T-helper 2 cell treated with Interferon-gamma antibody and Interleukin-4, amounts not matched to agents 100 ng/mL and 5 ng/mL, for 36 hours (primary cell): ENCODE measurements around the gene WDR90. TPM values are rescaled to one million over a fixed set of nuclear protein-coding genes. Genes with fewer than 3 reads are reported as not detected.

Source experiments
- intact Hi-C: fragments of 100-400 bp; cut with micrococcal nuclease; formaldehyde crosslinking; loops from one replicate; pipeline ENCODE4 v1.15.1; 2023
- total RNA-seq: library from RNA; stranded (reverse); gene quantifications from 2 replicates; pipeline ENCODE4 v1.2.3, GENCODE V29; 2022

Gene WDR90
- total RNA-seq, 1 donor from 2014 or later, result 85.1 TPM

GRCh38 chr16:658679-659571 lies 9.8 kb downstream of the WDR90 start:
- intact Hi-C loops, result no loop called here

- intact Hi-C loops, result loop anchor here (2.0 kb wide), 1 partner anchor 23 kb away; the partner anchor contains the start of gene METTL26
Observed at GRCh38 chr16:659618-660017, 10.5 kb downstream of the WDR90 start.

- intact Hi-C loops, result loop anchor here (2.0 kb wide), 1 partner anchor 23 kb away; the partner anchor contains the start of gene METTL26
Observed at GRCh38 chr16:660132-660458, 10.9 kb downstream of the WDR90 start.

- intact Hi-C loops, result loop anchor here (2.0 kb wide), 1 partner anchor 24 kb away; the partner anchor contains the start of gene METTL26
Observed at GRCh38 chr16:660459-661183, 11.5 kb downstream of the WDR90 start.

- intact Hi-C loops, result loop anchor here (2.0 kb wide), 1 partner anchor 25 kb away; the partner anchor contains the start of gene METTL26
Observed at GRCh38 chr16:661184-661821, 12.1 kb downstream of the WDR90 start.

GRCh38 chr16:662095-662494 lies 12.9 kb downstream of the WDR90 start:
- intact Hi-C loops, result no loop called here

GRCh38 chr16:662597-662996 lies 13.4 kb downstream of the WDR90 start:
- intact Hi-C loops, result no loop called here

- intact Hi-C loops, result no loop called here
Observed at GRCh38 chr16:666572-666971, 17.4 kb downstream of the WDR90 start.

GRCh38 chr16:667113-667779 lies 18.1 kb downstream of the WDR90 start:
- intact Hi-C loops, result no loop called here

- intact Hi-C loops, result loop anchor here (1.0 kb wide), 1 partner anchor 11 kb away; no protein-coding TSS in a partner anchor
Observed at GRCh38 chr16:667780-668518, 18.8 kb downstream of the WDR90 start, which contains the start of gene RHOT2. TSS of gene RHOT2 (plus strand) at chr16:668132. CDS start at chr16:668200, 68 bp downstream.

GRCh38 chr16:668519-669171 lies 19.5 kb downstream of the WDR90 start:
- intact Hi-C loops, result loop anchor here (1.0 kb wide), 1 partner anchor 11 kb away; no protein-coding TSS in a partner anchor

GRCh38 chr16:669666-670065 lies 20.5 kb downstream of the WDR90 start:
- intact Hi-C loops, result no loop called here

GRCh38 chr16:670485-671352 lies 21.6 kb downstream of the WDR90 start:
- intact Hi-C loops, result no loop called here

GRCh38 chr16:671353-672131 lies 22.4 kb downstream of the WDR90 start:
- intact Hi-C loops, result no loop called here

- intact Hi-C loops, result no loop called here
Observed at GRCh38 chr16:672371-672770, 23.2 kb downstream of the WDR90 start.

- intact Hi-C loops, result no loop called here
Observed at GRCh38 chr16:672851-673250, 23.7 kb downstream of the WDR90 start.

- intact Hi-C loops, result no loop called here
Observed at GRCh38 chr16:673399-673991, 24.3 kb downstream of the WDR90 start.
